HepG2 (cell line): ENCODE data around the gene FOXN3. TPM values are rescaled to one million over a fixed set of nuclear protein-coding genes. Genes with fewer than 3 reads are reported as not detected.

Experiments used
- FUBP1 ChIP-seq: sonication (generic); formaldehyde crosslinking; IDR thresholded peaks from 2 replicates; pipeline ENCODE4 v1.5.1; 2020; ENCODE audit warnings: missing genetic modification reagents, mild to moderate bottlenecking, borderline replicate concordance
- PTBP1 ChIP-seq: fragments of 200-400 bp; formaldehyde crosslinking; IDR thresholded peaks from 2 replicates; pipeline ENCODE4 v1.6.1; 2018; ENCODE audit warnings: low read length, low read depth; ENCODE audit not compliant: poor library complexity, severe bottlenecking
- RFXAP ChIP-seq: sonication (generic); formaldehyde crosslinking; IDR thresholded peaks from 2 replicates; pipeline ENCODE4 v1.4.0; 2020; ENCODE audit warnings: missing genetic modification reagents, borderline replicate concordance
- SIN3B ChIP-seq: fragments of 150-350 bp; IDR thresholded peaks from 2 replicates; pipeline ENCODE4 v1.6.1; 2014; ENCODE audit warnings: low read length
- SRSF4 ChIP-seq: fragments of 200-400 bp; formaldehyde crosslinking; IDR thresholded peaks from one replicate; pipeline ENCODE4 v1.6.1; 2018; ENCODE audit warnings: mild to moderate bottlenecking, low read depth, low read length, moderate library complexity; ENCODE audit not compliant: poor library complexity, severe bottlenecking
- TOPORS ChIP-seq: sonication (generic); formaldehyde crosslinking; IDR thresholded peaks from 2 replicates; pipeline ENCODE4 v1.8.0; 2023; ENCODE audit warnings: mild to moderate bottlenecking, missing genetic modification reagents
- YEATS4 ChIP-seq: sonication (generic); formaldehyde crosslinking; IDR thresholded peaks from 2 replicates; pipeline ENCODE4 v1.4.0; 2020; ENCODE audit warnings: missing genetic modification reagents, borderline replicate concordance
- ZNF281 ChIP-seq: sonication (generic); formaldehyde crosslinking; IDR thresholded peaks from 2 replicates; pipeline ENCODE4 v1.4.0; 2020; ENCODE audit warnings: missing genetic modification reagents, borderline replicate concordance
- ZNF619 ChIP-seq: sonication (generic); formaldehyde crosslinking; IDR thresholded peaks from 2 replicates; pipeline ENCODE4 v1.4.0; 2020; ENCODE audit warnings: mild to moderate bottlenecking, missing genetic modification reagents
- polyA plus RNA-seq, 8 experiments: library from polyadenylated mRNA; depleted of rRNA in 3 of 8; stranded (reverse) in 7 of 8; unstranded in 1 of 8; fragments of >200 nt; fragmentation: Illumina TruSeq in 4 of 8; extraction: Trizol in 4 of 8; gene quantifications; 2 replicates each; pipeline versions ENCODE4 v1.2.1 to v1.2.3, GENCODE V29; 2011 to 2016; ENCODE audit warnings: low read depth in 4 of 8, missing spikeins in 1 of 8, mixed read lengths in 1 of 8; ENCODE audit not compliant: insufficient read depth in 1 of 8
- total RNA-seq, 5 experiments: library from RNA; depleted of rRNA; stranded (reverse); fragments of >200 nt; fragmentation: Illumina TruSeq; extraction: Trizol; gene quantifications; 2 replicates each; pipeline ENCODE4 v1.2.3, GENCODE V29; 2016; ENCODE audit warnings: low read depth in 1 of 5
- TF ChIP-seq, protein P1 (sequence below): IDR thresholded peaks from 2 replicates; pipeline ENCODE4 v1.4.0; 2020; ENCODE audit warnings: mild to moderate bottlenecking, missing genetic modification reagents
- TF ChIP-seq, protein P2 (sequence below): sonication (generic); formaldehyde crosslinking; IDR thresholded peaks from 2 replicates; pipeline ENCODE4 v1.8.1; 2023; ENCODE audit warnings: mild to moderate bottlenecking, moderate library complexity, missing genetic modification reagents
- TF ChIP-seq, protein P3 (sequence below): IDR thresholded peaks from 2 replicates; pipeline ENCODE4 v1.6.1; 2016; ENCODE audit warnings: missing compliant biosample characterization, missing genetic modification reagents, borderline replicate concordance
- TF ChIP-seq, protein P4 (sequence below): sonication (generic); formaldehyde crosslinking; IDR thresholded peaks from 2 replicates; pipeline ENCODE4 v1.9.0; 2022; ENCODE audit warnings: low read depth, missing genetic modification reagents

Gene FOXN3
- total and polyA plus RNA-seq, 2 of the 13 experiments (the other 11 are each of a cell fraction or from before 2014, with no cell fraction given): 32.4 to 70.2 TPM

- TF ChIP-seq TOPORS (CRISPR knock-in tag) (no peak), SRSF4 (no peak), RFXAP (CRISPR knock-in tag) (peak; percentile 61; the same call in 1 of the 2 replicates), SIN3B (no peak), ZNF281 (CRISPR knock-in tag) (peak; percentile 98), PTBP1 (no peak), FUBP1 (CRISPR knock-in tag) (peak; percentile 76; the same call in 1 of the 2 replicates), YEATS4 (CRISPR knock-in tag) (no peak), ZNF619 (CRISPR knock-in tag) (no peak)
- TF ChIP-seq, protein P1, sequence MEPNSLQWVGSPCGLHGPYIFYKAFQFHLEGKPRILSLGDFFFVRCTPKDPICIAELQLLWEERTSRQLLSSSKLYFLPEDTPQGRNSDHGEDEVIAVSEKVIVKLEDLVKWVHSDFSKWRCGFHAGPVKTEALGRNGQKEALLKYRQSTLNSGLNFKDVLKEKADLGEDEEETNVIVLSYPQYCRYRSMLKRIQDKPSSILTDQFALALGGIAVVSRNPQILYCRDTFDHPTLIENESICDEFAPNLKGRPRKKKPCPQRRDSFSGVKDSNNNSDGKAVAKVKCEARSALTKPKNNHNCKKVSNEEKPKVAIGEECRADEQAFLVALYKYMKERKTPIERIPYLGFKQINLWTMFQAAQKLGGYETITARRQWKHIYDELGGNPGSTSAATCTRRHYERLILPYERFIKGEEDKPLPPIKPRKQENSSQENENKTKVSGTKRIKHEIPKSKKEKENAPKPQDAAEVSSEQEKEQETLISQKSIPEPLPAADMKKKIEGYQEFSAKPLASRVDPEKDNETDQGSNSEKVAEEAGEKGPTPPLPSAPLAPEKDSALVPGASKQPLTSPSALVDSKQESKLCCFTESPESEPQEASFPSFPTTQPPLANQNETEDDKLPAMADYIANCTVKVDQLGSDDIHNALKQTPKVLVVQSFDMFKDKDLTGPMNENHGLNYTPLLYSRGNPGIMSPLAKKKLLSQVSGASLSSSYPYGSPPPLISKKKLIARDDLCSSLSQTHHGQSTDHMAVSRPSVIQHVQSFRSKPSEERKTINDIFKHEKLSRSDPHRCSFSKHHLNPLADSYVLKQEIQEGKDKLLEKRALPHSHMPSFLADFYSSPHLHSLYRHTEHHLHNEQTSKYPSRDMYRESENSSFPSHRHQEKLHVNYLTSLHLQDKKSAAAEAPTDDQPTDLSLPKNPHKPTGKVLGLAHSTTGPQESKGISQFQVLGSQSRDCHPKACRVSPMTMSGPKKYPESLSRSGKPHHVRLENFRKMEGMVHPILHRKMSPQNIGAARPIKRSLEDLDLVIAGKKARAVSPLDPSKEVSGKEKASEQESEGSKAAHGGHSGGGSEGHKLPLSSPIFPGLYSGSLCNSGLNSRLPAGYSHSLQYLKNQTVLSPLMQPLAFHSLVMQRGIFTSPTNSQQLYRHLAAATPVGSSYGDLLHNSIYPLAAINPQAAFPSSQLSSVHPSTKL: peak; percentile 92
- TF ChIP-seq, protein P2, sequence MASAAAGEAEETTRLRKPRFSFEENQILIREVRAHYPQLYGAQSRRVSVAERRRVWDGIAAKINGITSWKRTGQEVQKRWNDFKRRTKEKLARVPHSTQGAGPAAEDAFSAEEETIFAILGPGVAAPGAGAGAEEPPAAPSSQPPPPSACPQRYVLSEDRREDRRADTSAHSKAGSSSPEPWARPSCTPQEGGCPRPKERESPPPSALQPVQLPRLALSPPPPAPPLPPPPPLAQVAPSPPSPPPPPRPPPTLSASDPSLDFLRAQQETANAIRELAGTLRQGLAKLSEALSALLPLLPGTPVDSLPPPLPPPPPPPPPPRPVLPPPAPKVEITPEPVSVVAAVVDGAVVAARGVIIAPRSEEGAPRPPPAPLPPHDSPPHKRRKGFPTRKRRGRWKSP (CRISPR knock-in tag): peak; percentile 42; the same call in 1 of the 2 replicates
- TF ChIP-seq, protein P3, sequence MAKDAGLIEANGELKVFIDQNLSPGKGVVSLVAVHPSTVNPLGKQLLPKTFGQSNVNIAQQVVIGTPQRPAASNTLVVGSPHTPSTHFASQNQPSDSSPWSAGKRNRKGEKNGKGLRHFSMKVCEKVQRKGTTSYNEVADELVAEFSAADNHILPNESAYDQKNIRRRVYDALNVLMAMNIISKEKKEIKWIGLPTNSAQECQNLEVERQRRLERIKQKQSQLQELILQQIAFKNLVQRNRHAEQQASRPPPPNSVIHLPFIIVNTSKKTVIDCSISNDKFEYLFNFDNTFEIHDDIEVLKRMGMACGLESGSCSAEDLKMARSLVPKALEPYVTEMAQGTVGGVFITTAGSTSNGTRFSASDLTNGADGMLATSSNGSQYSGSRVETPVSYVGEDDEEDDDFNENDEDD (CRISPR knock-in tag): 0 out of 2 replicates have a peak, but pooled peaks have one; percentile 13
- TF ChIP-seq, protein P4, sequence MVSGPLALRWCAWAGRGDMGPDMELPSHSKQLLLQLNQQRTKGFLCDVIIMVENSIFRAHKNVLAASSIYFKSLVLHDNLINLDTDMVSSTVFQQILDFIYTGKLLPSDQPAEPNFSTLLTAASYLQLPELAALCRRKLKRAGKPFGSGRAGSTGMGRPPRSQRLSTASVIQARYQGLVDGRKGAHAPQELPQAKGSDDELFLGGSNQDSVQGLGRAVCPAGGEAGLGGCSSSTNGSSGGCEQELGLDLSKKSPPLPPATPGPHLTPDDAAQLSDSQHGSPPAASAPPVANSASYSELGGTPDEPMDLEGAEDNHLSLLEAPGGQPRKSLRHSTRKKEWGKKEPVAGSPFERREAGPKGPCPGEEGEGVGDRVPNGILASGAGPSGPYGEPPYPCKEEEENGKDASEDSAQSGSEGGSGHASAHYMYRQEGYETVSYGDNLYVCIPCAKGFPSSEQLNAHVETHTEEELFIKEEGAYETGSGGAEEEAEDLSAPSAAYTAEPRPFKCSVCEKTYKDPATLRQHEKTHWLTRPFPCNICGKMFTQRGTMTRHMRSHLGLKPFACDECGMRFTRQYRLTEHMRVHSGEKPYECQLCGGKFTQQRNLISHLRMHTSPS (CRISPR knock-in tag): peak; percentile 73; the same call in 1 of the 2 replicates
Measured at GRCh38 chr14:89351516-89352404, 65.3 kb downstream of the FOXN3 start (continued).
